Neural progenitor cell (in vitro differentiated cells): ENCODE results near the gene SLC35E2B.

ENCODE experiments used
- CTCF ChIP-seq: fragments of 200-600 bp; sonication (generic); IDR thresholded peaks from 2 replicates; pipeline ENCODE4 v1.5.1; 2017; ENCODE audit warnings: antibody characterized with exemption, mild to moderate bottlenecking
- EZH2 ChIP-seq: fragments of 200-600 bp; sonication (generic); IDR thresholded peaks from 2 replicates; pipeline ENCODE4 v1.6.1; 2017; ENCODE audit warnings: antibody characterized with exemption, mild to moderate bottlenecking, moderate library complexity

- no peak for TF ChIP-seq CTCF
- no peak for TF ChIP-seq EZH2
Observed at GRCh38 chr1:1622788-1623094, 69.9 kb downstream of the SLC35E2B start.
